ELF-1 (cell line): ENCODE measurements around the gene CMIP.

Source experiments
- DNase-seq: peaks from one replicate; pipeline ENCODE4 v3.0.0-alpha.2; 2016; ENCODE audit warnings: low read depth, low spot score

CMIP gene

DNA sequence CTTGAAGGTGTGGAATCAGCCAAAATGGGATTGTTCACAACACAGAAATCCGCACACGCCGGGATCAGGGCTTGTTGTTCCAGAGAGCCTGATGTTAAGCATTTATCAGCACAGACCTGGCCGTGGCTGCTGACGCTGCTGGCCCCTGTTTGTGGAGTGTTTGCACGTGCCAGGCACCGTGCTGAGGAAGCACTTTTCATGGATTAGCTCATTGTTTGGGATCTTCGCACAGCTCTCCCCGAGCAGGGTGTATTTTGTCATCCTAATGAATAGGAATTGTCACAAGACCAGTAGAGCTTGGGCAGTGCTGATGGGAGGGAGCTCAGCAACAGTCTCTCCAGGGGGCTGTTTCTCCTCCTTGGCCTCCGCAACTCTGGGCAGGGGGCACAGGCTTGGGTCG lies 174.1 kb downstream of the CMIP start:
- peak; percentile 43 for DNase-seq

DNA sequence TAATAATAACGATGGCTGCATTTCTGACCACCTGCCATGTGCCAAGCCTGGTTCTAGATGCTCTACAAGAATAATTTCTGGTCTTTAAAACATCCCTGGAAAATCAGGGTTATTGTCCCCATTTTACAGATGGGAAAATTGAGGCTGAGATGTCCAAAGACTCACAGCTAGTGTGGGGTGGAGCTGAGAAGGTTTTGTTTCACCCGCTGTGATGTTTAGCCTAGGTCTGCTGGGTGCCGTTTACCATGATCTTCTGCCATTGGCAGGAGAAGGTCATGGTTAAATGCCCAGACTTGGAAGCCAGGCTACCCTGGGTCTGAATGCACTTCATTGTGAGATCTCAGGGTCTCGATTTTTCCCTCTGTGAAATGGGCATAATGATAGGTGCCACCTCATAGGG lies 175.4 kb downstream of the CMIP start:
- no peak for DNase-seq

DNA sequence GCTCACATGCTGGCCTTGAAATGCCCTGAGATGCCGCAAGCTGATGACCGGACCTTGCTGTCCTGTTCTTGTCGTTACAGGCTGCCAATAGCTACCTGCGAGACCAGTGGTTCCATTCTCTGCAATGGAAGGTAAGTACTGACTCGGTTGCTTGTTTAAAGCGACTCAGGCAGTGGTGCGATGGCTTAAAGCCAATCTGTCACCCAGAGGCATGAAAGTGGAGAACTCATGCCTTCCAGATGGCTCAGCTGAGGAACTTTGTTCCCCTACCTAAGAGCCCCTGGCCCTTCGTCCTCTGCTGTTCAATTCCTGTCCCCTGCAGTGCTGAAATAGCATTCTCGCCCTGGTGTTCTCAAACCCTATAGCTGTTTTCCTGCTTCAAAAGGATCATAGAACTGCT lies 176.2 kb downstream of the CMIP start:
- DNase-seq: no peak

- no peak for DNase-seq
These were observed 176.9 kb downstream of the CMIP start for GRCh38 chr16:81621496-81621895.

DNA sequence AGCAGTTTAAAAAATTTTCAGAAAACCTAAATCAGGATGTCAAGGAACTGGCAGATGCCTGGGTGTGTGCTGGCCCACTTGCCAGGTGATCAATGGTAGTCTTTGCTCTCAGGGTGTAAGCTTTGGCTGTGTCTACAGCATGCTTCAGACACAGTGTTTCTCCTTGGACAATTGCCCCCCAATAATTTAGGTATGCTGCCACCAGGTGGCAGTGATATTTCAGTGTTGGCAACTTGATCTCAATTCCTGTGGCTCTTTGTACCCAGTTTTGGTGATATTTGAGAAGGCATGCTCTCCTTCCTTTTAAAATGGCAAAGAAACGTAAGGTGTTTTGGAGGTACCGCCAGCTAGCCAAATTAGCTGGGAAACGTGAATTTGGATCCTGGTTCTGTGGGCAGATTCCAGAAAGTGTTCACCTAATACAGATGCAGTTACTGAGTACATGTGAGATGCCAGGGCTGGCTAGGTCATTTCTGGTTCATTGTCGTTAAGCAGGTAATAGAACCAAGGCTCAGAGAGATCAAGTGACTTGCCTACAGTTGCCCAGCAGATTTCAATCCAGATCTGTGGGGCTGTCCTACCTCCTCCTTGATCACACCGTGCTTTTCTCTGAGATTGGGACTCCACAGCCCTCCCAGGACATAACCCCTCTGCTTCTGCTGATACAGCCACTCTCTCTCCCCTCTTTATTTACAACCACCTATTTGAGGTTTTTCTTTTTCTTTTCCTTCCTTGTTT lies 178.9 kb downstream of the CMIP start:
- no peak for DNase-seq

GRCh38 chr16:81624403-81624759 lies 179.8 kb downstream of the CMIP start:
- DNase-seq: no peak

- DNase-seq: no peak
These were observed 180.3 kb downstream of the CMIP start for GRCh38 chr16:81624760-81625543.

DNA sequence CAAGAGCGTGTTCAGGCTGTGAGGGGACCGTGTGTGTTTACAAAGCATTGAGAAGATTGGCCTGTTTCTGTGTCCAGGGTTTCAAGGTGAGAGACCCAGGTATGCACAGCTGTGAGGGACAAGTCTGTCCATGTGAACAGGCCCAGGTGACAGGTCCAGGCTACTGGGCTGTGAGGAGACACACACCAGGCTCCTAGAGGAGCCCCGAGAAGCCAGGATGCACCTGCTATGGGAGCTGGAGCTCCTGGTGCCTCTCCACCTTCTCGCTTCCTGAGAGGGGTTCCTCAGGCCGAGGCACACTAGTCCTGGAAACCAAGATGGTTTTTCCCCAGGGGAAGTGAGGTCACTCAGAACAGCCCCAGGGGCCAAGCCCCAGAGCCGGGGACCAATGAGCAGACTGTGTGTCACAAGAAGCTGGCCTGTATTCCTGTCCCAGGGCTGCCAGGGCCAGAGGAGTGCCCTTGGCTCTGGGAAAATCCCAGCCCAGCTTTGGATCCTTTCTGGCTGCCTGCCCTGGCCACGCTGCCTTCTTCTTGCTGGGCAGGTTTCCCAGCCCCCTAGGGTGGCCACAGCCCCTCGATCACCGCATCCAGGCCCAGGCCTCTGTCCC lies 181.0 kb downstream of the CMIP start:
- DNase-seq: no peak

DNA sequence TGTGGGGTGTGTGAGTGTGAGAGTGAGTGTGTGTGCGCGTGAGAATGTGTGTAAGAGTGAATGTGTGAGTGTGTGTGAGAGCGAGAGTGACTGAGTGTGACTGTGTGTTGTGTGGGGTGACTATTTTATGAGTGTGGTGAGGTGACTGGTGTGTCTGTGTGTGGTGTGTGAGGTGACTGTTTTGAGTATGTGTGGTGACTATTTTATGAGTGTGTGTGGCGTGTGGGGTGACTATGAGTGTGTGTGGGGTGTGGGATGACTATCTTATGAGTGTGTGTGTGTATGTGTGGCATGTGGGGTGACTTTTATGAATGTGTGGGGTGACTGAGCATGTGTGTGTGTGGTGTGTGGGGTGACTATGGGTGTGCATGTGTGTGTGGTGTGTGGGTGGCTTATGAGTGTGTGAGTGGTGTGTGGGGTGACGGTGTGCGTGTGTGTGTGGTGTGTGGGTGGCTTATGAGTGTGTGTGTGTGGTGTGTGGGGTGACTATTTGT lies 181.6 kb downstream of the CMIP start:
- no peak for DNase-seq

DNA sequence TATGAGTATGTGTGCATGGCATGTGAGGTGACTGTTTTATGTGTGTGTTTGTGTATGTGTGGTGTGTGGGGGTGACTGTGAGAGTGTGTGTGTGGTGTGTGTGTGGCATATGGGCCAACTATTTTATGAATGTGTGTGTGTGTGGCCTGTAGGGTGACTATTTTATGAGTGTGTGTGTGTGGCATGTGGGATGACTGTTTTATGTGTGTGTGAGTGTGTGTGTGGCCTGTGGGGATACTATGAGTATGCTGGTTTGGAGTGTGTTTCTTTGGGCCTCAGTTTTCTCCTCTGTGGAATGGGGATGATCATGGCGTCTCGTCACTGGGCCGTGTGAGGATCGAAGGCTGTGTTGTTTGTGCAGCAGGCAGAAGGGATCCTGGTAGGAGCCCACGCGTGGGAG lies 182.4 kb downstream of the CMIP start:
- no peak for DNase-seq

DNA sequence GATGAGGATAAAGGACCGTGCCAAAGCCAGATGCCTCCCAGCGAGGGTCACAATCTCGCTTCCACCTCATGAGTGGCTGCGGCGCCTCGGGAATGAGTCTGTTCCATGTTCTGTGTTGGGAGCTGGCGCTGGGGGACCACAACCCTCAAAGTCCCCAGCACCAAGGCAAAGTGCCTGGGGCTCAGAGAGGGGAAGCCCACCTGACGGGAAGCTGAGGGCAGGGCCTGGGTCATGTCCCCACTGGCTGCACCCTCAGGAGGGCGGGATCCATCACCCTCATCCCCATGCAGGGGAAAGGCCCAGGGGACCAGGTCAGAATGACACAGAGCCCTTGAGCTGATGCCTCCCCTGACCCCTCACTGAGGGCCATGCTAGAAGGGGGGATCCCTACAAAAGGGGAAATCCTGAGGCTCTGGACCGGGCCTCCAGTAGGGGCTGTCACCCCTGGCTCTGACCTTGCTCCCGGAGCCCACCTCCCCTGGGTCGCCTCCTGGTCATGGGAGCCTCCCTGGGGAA lies 183.2 kb downstream of the CMIP start:
- DNase-seq: no peak

- no peak for DNase-seq
These were observed 184.6 kb downstream of the CMIP start for GRCh38 chr16:81629034-81629802.

DNA sequence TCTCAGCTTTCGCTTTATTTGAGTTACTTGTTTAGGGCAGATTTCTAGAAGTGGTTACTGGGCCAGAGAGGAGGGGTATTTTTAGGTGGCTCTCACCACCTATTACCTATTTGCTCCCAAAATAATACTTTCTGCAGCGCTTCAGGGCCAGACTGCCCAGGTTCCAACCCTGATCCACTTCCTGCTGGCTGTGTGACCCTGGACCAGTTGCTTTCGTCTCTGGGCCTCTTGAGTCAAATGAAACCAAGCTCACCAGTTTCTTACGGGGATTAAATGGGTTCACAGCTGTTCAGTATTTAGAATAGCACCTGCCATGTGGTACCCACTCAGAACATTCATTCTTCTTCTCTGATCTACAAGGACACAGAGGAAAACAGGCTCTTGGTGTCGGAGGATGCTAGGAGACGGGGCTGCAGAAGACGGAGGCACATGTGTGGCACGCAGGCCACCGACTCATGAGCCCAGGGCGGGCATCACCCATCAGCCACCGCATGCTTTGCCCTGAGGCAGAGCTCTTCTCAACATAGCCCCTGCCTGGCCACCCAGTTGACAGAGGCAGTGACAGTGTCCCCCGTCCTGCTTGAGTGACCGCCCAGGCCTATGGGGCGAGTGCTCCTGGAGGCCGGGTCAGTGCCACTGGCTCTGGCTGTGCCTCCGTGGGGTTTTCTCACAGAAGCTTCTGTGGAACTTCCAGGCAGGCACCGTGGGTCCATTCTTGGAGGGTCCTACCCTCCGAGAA lies 185.5 kb downstream of the CMIP start:
- DNase-seq: no peak

GRCh38 chr16:81630635-81631031 lies 186.0 kb downstream of the CMIP start:
- DNase-seq: no peak

- DNase-seq: no peak
These were observed 188.0 kb downstream of the CMIP start for GRCh38 chr16:81632392-81633146.

DNA sequence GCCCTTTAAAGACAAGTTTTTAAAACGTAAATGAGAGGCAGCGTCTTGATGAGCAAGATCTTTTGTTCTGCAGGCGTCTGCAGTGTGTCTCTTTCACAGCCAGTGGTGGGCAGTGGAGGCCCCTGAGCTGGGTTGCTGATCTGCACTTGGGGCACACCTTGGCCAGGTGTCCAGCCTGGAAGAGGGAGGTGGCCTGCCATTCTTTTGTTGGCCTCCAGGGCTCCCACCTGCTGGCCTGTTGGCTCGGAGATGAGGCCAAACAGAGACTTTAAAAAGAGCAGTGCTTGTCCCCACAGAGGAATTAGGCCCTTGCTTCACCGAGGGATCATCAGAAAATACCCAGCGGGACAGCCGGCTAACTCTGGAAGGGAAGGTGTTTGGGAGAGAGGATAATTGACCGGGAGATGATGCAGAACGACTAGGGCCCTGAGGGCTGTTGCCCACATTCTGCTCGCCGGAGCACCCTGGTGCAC lies 188.6 kb downstream of the CMIP start:
- peak; percentile 70 for DNase-seq

DNA sequence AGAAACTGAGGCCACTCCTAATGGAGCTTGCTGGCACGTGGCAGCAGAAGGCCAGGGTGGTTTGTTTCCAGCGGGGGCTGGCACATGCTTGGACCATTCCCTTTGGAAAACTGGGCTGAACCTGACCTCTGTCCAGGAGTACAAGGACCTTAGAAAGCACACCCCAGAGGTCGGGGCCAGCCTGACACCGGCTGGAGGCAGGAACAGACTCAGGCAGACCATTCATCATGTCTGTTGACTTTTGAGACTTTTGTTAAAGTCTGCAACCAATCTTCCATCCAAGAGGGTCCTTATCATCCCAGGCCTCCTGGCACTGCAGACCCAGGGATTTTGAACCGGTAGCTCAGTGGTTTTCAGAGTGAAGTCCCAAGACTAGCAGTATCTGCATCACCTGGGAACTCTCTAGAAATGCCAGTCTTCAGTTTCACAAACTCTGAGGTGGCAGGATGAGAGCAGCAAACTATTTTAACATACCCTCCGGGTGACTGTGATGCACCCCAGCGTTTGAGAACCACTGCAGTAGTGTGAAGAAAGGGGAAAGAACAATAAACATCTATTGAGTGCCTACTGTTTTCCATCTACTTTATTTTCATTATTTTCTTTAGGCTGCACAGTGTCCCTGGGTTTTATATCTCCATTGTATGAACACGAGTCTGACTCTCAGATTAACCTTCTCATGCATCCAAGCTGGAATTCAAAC lies 189.2 kb downstream of the CMIP start:
- DNase-seq: no peak

- peak; percentile 85 for DNase-seq
These were observed 189.9 kb downstream of the CMIP start for GRCh38 chr16:81634380-81635062.
